ENCODE results near the gene PTPN1. TPM values are rescaled to one million over a fixed set of nuclear protein-coding genes. Genes with fewer than 3 reads are reported as not detected.

The PTPN1 gene
- total RNA-seq, 4 donors from 2014 or later = 20.5 to 28.8 (median 24.9) TPM

GRCh38 chr20:50469176-50469723, 40.9 kb upstream of the PTPN1 start:
- Histone ChIP-seq H3K36me3 (no peaks in the 10 kb centered on the region), H3K27ac (no peak overlapping the region), H3K4me1 (peaks cover 0 to 3% of the 10 kb centered on the region in 2 donors), H3K27me3 (no peaks in the 10 kb centered on the region), H3K4me3 (replicated peaks in 1 of 3) (no peak overlapping the region), H3K9me3 (no peaks in the 10 kb centered on the region)
- TF ChIP-seq POLR2A (IDR thresholded peaks at IDR 0.05) = no peak
- no peak for TF ChIP-seq CTCF (IDR thresholded peaks at IDR 0.05)
- DNase-seq = no peak
- intact Hi-C loops (cut with DNase I) = no loop called here
- 90 to 94% methylated on average over 4 of the region's 4 CpGs for WGBS, 2 donors

GRCh38 chr20:50469796-50470195, 40.4 kb upstream of the PTPN1 start:
- intact Hi-C loops (cut with DNase I) = no loop called here
- no peaks in the 10 kb centered on the region for H3K4me1 ChIP-seq
- TF ChIP-seq POLR2A (IDR thresholded peaks at IDR 0.05) (no peak), CTCF (IDR thresholded peaks at IDR 0.05) (no peak)
- no peak for DNase-seq
- no peak overlapping the region for H3K4me3 ChIP-seq (replicated peaks in 1 of 3)
- H3K27me3 ChIP-seq = no peaks in the 10 kb centered on the region
- H3K9me3 ChIP-seq = no peaks in the 10 kb centered on the region
- H3K36me3 ChIP-seq = no peaks in the 10 kb centered on the region
- WGBS, 2 donors = 93 to 96% methylated on average over 2 of the region's 2 CpGs
- H3K27ac ChIP-seq = no peak overlapping the region

- Histone ChIP-seq H3K4me1 (peaks cover 0 to 1% of the 10 kb centered on the region in 2 donors), H3K9me3 (no peaks in the 10 kb centered on the region), H3K27me3 (no peaks in the 10 kb centered on the region), H3K27ac (no peak overlapping the region), H3K36me3 (no peaks in the 10 kb centered on the region), H3K4me3 (replicated peaks in 1 of 3) (no peak overlapping the region)
- 81 to 86% methylated on average over 4 of the region's 4 CpGs for WGBS, 2 donors
- TF ChIP-seq POLR2A (IDR thresholded peaks at IDR 0.05) = no peak
- no peak for TF ChIP-seq CTCF (IDR thresholded peaks at IDR 0.05)
- no peak for DNase-seq
- intact Hi-C loops (cut with DNase I) = no loop called here
Observed at GRCh38 chr20:50470264-50470858, 39.8 kb upstream of the PTPN1 start.

- Histone ChIP-seq H3K4me1 (peaks cover 0 to 8% of the 10 kb centered on the region in 2 donors), H3K36me3 (no peaks in the 10 kb centered on the region), H3K27ac (no peak overlapping the region), H3K4me3 (replicated peaks in 1 of 3) (no peak overlapping the region), H3K9me3 (no peaks in the 10 kb centered on the region), H3K27me3 (no peaks in the 10 kb centered on the region)
- 54 to 63% methylated on average over 1 of the region's 1 CpG for WGBS, 2 donors
- no peak for DNase-seq
- intact Hi-C loops (cut with DNase I) = no loop called here
- no peak for TF ChIP-seq POLR2A (IDR thresholded peaks at IDR 0.05)
- no peak for TF ChIP-seq CTCF (IDR thresholded peaks at IDR 0.05)
Observed at GRCh38 chr20:50471231-50471630, 39.0 kb upstream of the PTPN1 start.

Measured in thyroid gland (tissue), 4 donors.